OCI-LY1 (cell line): ENCODE measurements around the gene ZNF804B.

Experiments used
- EZH2 ChIP-seq: fragments of 200-600 bp; sonication (generic), shearing (Covaris generic); IDR thresholded peaks from 2 replicates; pipeline ENCODE4 v1.8.0; 2017; ENCODE audit warnings: borderline replicate concordance, mixed run types, mild to moderate bottlenecking, antibody characterized with exemption, low read length, moderate library complexity, mixed read lengths
- TF ChIP-seq, protein P1 (sequence below): fragments of 200-600 bp; sonication (generic), shearing (Covaris generic); IDR thresholded peaks from 2 replicates; pipeline ENCODE4 v1.5.1; 2017; ENCODE audit warnings: mild to moderate bottlenecking, antibody characterized with exemption, low read length, moderate library complexity, mixed read lengths

- TF ChIP-seq, protein P1, sequence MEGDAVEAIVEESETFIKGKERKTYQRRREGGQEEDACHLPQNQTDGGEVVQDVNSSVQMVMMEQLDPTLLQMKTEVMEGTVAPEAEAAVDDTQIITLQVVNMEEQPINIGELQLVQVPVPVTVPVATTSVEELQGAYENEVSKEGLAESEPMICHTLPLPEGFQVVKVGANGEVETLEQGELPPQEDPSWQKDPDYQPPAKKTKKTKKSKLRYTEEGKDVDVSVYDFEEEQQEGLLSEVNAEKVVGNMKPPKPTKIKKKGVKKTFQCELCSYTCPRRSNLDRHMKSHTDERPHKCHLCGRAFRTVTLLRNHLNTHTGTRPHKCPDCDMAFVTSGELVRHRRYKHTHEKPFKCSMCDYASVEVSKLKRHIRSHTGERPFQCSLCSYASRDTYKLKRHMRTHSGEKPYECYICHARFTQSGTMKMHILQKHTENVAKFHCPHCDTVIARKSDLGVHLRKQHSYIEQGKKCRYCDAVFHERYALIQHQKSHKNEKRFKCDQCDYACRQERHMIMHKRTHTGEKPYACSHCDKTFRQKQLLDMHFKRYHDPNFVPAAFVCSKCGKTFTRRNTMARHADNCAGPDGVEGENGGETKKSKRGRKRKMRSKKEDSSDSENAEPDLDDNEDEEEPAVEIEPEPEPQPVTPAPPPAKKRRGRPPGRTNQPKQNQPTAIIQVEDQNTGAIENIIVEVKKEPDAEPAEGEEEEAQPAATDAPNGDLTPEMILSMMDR: no peak
- no peak for TF ChIP-seq EZH2
Observed at GRCh38 chr7:89160107-89160506, 400.6 kb downstream of the ZNF804B start.
